HEK293 (cell line): ENCODE measurements around the gene GJC2.
A peak's percentile ranks its signal among the peaks of the same experiment; 100 is the strongest.

Source experiments
- CTCF ChIA-PET: fragments of 350-600 bp; formaldehyde crosslinking; extraction: SDS; loops from one replicate; lab custom pipeline; 2021; ENCODE audit warnings: antibody characterized with exemption; lab: Yijun Ruan, JAX
- POLR2A ChIA-PET: fragments of 300-600 bp; formaldehyde crosslinking; extraction: SDS; loops from one replicate; lab custom pipeline; 2020; ENCODE audit warnings: antibody characterized with exemption, inconsistent platforms; lab: Yijun Ruan, JAX
- H3K27ac ChIP-seq: fragments of 200-500 bp; sonication (Bioruptor generic); 2 replicates; pipeline ENCODE4 v1.5.1; 2014; ENCODE audit warnings: low read depth, low read length, control low read depth, inconsistent platforms; ENCODE audit errors: extremely low read depth
- H3K36me3 ChIP-seq, 2 experiments: fragments of 200-500 bp in 1 of 2; sonication (Bioruptor generic) in 1 of 2; 1 replicate in 1 of 2; 2 replicates in 1 of 2; pipeline ENCODE4 v1.5.1; 2014 to 2017; ENCODE audit warnings: inconsistent platforms in 2 of 2, low read length in 2 of 2; ENCODE audit not compliant: control insufficient read depth in 2 of 2, insufficient read depth in 1 of 2
- H3K4me1 ChIP-seq: fragments of 200-500 bp; sonication (Bioruptor generic); 2 replicates; pipeline ENCODE4 v1.5.1; 2014; ENCODE audit warnings: mild to moderate bottlenecking, low read length, inconsistent platforms; ENCODE audit not compliant: control insufficient read depth, insufficient read depth
- H3K4me3 ChIP-seq: 2 replicates; pipeline ENCODE4 v1.5.1; 2011; ENCODE audit warnings: low read depth, mild to moderate bottlenecking, control low read depth, low read length, moderate library complexity
- H3K9me3 ChIP-seq: fragments of 200-500 bp; sonication (Bioruptor generic); 2 replicates; pipeline ENCODE4 v1.5.1; 2014; ENCODE audit warnings: low read depth, low read length, inconsistent platforms; ENCODE audit not compliant: control insufficient read depth, insufficient read depth
- ATF2 ChIP-seq: fragments of 450-650 bp; formaldehyde crosslinking; IDR thresholded peaks from 2 replicates; pipeline ENCODE4 v1.5.1; 2016; ENCODE audit warnings: missing biosample characterization, missing genetic modification characterization, low read depth
- GLIS2 ChIP-seq: fragments of 450-650 bp; formaldehyde crosslinking; IDR thresholded peaks from 2 replicates; pipeline ENCODE4 v1.5.1; 2016; ENCODE audit warnings: missing biosample characterization, missing genetic modification characterization
- KLF17 ChIP-seq: fragments of 450-650 bp; formaldehyde crosslinking; IDR thresholded peaks from 2 replicates; pipeline ENCODE4 v1.5.1; 2016; ENCODE audit warnings: missing biosample characterization, missing genetic modification characterization
- KLF7 ChIP-seq: fragments of 450-650 bp; formaldehyde crosslinking; IDR thresholded peaks from 2 replicates; pipeline ENCODE4 v1.5.1; 2016; ENCODE audit warnings: missing biosample characterization, missing genetic modification characterization, borderline replicate concordance
- KLF8 ChIP-seq: fragments of 450-650 bp; formaldehyde crosslinking; IDR thresholded peaks from 2 replicates; pipeline ENCODE4 v1.5.1; 2016; ENCODE audit warnings: missing biosample characterization, missing genetic modification characterization
- SP7 ChIP-seq: fragments of 450-650 bp; formaldehyde crosslinking; IDR thresholded peaks from 2 replicates; pipeline ENCODE4 v1.5.1; 2016; ENCODE audit warnings: missing biosample characterization, missing genetic modification characterization
- ZBTB11 ChIP-seq: fragments of 450-650 bp; formaldehyde crosslinking; conservative IDR thresholded peaks from 2 replicates; pipeline ENCODE4 v1.5.1; 2016; ENCODE audit warnings: low read depth, missing biosample characterization, missing genetic modification characterization
- ZBTB20 ChIP-seq: fragments of 450-650 bp; formaldehyde crosslinking; IDR thresholded peaks from 2 replicates; pipeline ENCODE4 v1.5.1; 2016; ENCODE audit warnings: missing biosample characterization, missing genetic modification characterization
- ZBTB21 ChIP-seq: fragments of 450-650 bp; formaldehyde crosslinking; IDR thresholded peaks from 2 replicates; pipeline ENCODE4 v1.5.1; 2017; ENCODE audit warnings: missing biosample characterization, missing genetic modification characterization
- ZFHX2 ChIP-seq: fragments of 450-650 bp; formaldehyde crosslinking; conservative IDR thresholded peaks from 2 replicates; pipeline ENCODE4 v1.5.1; 2016; ENCODE audit warnings: missing biosample characterization, missing genetic modification characterization
- ZNF146 ChIP-seq: fragments of 450-650 bp; formaldehyde crosslinking; IDR thresholded peaks from 2 replicates; pipeline ENCODE4 v1.5.1; 2016; ENCODE audit warnings: missing biosample characterization, missing genetic modification characterization
- ZNF169 ChIP-seq: fragments of 450-650 bp; formaldehyde crosslinking; IDR thresholded peaks from 2 replicates; pipeline ENCODE4 v1.5.1; 2016; ENCODE audit warnings: missing biosample characterization, missing genetic modification characterization
- ZNF239 ChIP-seq: fragments of 450-650 bp; formaldehyde crosslinking; IDR thresholded peaks from 2 replicates; pipeline ENCODE4 v1.5.1; 2016; ENCODE audit warnings: missing biosample characterization, missing genetic modification characterization
- ZNF324 ChIP-seq: fragments of 450-650 bp; formaldehyde crosslinking; IDR thresholded peaks from 2 replicates; pipeline ENCODE4 v1.5.1; 2016; ENCODE audit warnings: missing biosample characterization, missing genetic modification characterization
- ZNF341 ChIP-seq: fragments of 450-650 bp; formaldehyde crosslinking; IDR thresholded peaks from 2 replicates; pipeline ENCODE4; 2016; ENCODE audit warnings: low read depth, missing biosample characterization, missing genetic modification characterization
- ZNF37A ChIP-seq: fragments of 450-650 bp; IDR thresholded peaks from 2 replicates; pipeline ENCODE4 v1.5.1; 2018; ENCODE audit warnings: missing biosample characterization, missing genetic modification characterization
- ZNF600 ChIP-seq: fragments of 450-650 bp; formaldehyde crosslinking; IDR thresholded peaks from 2 replicates; pipeline ENCODE4 v1.5.1; 2016; ENCODE audit warnings: missing biosample characterization, missing genetic modification characterization
- ZNF624 ChIP-seq: fragments of 450-650 bp; formaldehyde crosslinking; IDR thresholded peaks from 2 replicates; pipeline ENCODE4 v1.5.1; 2017; ENCODE audit warnings: missing biosample characterization, missing genetic modification characterization
- ZNF629 ChIP-seq: fragments of 450-650 bp; formaldehyde crosslinking; IDR thresholded peaks from 2 replicates; pipeline ENCODE4 v1.5.1; 2017; ENCODE audit warnings: missing biosample characterization, missing genetic modification characterization
- TF ChIP-seq, protein P1 (sequence below): fragments of 450-650 bp; formaldehyde crosslinking; IDR thresholded peaks from 2 replicates; pipeline ENCODE4 v1.5.1; 2016; ENCODE audit warnings: missing biosample characterization, missing genetic modification characterization, low read depth
- TF ChIP-seq, protein P2 (sequence below): fragments of 450-650 bp; formaldehyde crosslinking; IDR thresholded peaks from 2 replicates; pipeline ENCODE4 v1.5.1; 2016; ENCODE audit warnings: missing biosample characterization, missing genetic modification characterization

Gene GJC2

DNA sequence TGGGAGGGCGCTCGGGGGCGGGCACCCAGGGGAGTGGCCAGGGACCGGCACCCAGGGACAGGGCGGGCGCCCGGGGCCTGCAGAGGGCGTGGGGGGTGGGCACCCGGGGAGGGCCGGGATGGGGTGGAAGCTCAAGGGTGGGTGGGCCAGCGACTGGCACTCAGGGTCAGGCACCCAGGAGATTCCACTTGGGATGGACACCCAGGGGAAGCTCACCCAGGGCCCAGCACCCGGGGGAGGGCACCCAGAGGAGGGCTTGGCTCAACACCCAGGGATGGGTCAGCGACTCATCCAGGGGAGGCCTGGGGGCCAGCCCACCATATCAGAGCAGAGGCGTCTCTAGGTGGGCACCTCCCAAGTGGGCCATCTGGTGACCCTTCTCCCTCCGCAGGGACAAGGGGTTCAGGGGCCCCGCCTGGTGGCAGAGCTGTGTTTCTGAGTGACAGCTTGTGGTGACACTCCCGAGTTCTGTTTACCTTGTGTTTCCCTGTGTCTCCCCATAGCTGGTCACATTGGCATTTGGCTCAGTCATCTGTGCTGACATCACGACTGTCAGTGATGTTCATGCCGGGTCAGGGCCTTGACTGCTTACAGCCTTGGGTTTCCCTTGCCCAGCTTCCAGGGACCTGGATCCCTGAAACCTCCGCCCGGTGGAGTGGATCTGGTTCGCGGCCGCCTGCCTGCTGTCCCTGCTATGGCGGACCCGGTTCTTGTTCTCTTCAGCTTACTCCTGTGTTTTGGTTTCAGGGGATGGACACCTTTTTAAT, 16.6 kb downstream of the GJC2 start (continued):
- TF ChIP-seq, protein P1, sequence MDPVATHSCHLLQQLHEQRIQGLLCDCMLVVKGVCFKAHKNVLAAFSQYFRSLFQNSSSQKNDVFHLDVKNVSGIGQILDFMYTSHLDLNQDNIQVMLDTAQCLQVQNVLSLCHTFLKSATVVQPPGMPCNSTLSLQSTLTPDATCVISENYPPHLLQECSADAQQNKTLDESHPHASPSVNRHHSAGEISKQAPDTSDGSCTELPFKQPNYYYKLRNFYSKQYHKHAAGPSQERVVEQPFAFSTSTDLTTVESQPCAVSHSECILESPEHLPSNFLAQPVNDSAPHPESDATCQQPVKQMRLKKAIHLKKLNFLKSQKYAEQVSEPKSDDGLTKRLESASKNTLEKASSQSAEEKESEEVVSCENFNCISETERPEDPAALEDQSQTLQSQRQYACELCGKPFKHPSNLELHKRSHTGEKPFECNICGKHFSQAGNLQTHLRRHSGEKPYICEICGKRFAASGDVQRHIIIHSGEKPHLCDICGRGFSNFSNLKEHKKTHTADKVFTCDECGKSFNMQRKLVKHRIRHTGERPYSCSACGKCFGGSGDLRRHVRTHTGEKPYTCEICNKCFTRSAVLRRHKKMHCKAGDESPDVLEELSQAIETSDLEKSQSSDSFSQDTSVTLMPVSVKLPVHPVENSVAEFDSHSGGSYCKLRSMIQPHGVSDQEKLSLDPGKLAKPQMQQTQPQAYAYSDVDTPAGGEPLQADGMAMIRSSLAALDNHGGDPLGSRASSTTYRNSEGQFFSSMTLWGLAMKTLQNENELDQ (tag by site-specific recombination): no peak
- TF ChIP-seq ZBTB20 (tag by site-specific recombination) (peak; percentile 89), SP7 (tag by site-specific recombination) (peak; percentile 65; the same call in 1 of the 2 replicates)

- no peak overlapping the region for H3K27ac ChIP-seq
- H3K36me3 ChIP-seq: peaks cover 0 to 3% of the 10 kb centered on the region in 2 experiments; a peak in 1 of 3 replicates
- TF ChIP-seq ZNF624 (no peak), ZNF146 (tag by site-specific recombination) (no peak), ZNF341 (tag by site-specific recombination) (no peak), GLIS2 (tag by site-specific recombination) (peak; percentile 40; the same call in 1 of the 2 replicates), ZNF324 (tag by site-specific recombination) (no peak), ATF2 (tag by site-specific recombination) (peak; percentile 95), ZBTB21 (tag by site-specific recombination) (peak; percentile 71), ZNF629 (tag by site-specific recombination) (peak; percentile 39; the same call in 1 of the 2 replicates), ZBTB11 (tag by site-specific recombination) (no peak), KLF8 (no peak; the same call in 1 of the 2 replicates), ZNF600 (tag by site-specific recombination) (peak; percentile 54), KLF17 (tag by site-specific recombination) (peak; percentile 43; the same call in 1 of the 2 replicates), ZNF37A (tag by site-specific recombination) (no peak), ZFHX2 (tag by site-specific recombination) (0 out of 2 replicates have a peak, but pooled peaks have one; percentile 6), ZNF169 (tag by site-specific recombination) (no peak), ZNF239 (tag by site-specific recombination) (no peak), KLF7 (no peak), SP7 (tag by site-specific recombination) (0 out of 2 replicates have a peak, but pooled peaks have one; percentile 34)
- TF ChIP-seq, protein P1 (tag by site-specific recombination): no peak
- TF ChIP-seq, protein P2, sequence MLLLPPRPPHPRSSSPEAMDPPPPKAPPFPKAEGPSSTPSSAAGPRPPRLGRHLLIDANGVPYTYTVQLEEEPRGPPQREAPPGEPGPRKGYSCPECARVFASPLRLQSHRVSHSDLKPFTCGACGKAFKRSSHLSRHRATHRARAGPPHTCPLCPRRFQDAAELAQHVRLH (tag by site-specific recombination): no peak
- TF ChIP-seq, all 188 proteins: peak for 8
- H3K4me3 ChIP-seq: no peak overlapping the region
- ChIA-PET CTCF (interaction anchor here (0.7 to 6.1 kb wide), 3 partner anchors 18 to 346 kb away, joined by 3 to 50 read pairs (median 3); no protein-coding TSS in a partner anchor), POLR2A (interaction anchor here (0.6 kb wide), 1 partner anchor 238 kb away, joined by 11 read pairs; the partner anchor contains the start of gene TRIM11)
- no peaks in the 10 kb centered on the region for H3K9me3 ChIP-seq
- H3K4me1 ChIP-seq: peaks cover 4% of the 10 kb centered on the region
These were observed 19.0 kb downstream of the GJC2 start for GRCh38 chr1:228168563-228169270.
